GM12891 (cell line): Measurements from ENCODE around the gene PPP4R3A.
"Not testable (repeated sequence)": the region's sequence is repeated elsewhere in the genome, so short reads cannot be mapped to it uniquely, and the experiment has no call there.

ENCODE experiments used
- DNase-seq: peaks from one replicate; pipeline ENCODE4 v3.0.0; 2011; ENCODE audit warnings: low spot score; ENCODE audit not compliant: insufficient read length
- FAIRE-seq: peaks from 2 replicates; lab custom pipeline; 2011; peaks lifted over from hg19 to GRCh38; lab: Jason Lieb, UNC
- PAX5 ChIP-seq: IDR thresholded peaks from 2 replicates; pipeline ENCODE4 v1.6.1; 2011; ENCODE audit warnings: low read length, moderate library complexity, mild to moderate bottlenecking; ENCODE audit not compliant: insufficient read depth, severe bottlenecking
- POLR2A ChIP-seq: IDR thresholded peaks from 2 replicates; pipeline ENCODE4 v1.6.1; 2011; ENCODE audit warnings: low read depth, low read length, control low read depth
- POLR2AphosphoS5 ChIP-seq: IDR thresholded peaks from 2 replicates; pipeline ENCODE4 v1.6.1; 2011; ENCODE audit warnings: low read depth, low read length, control low read depth
- POU2F2 ChIP-seq: IDR thresholded peaks from 2 replicates; pipeline ENCODE4 v1.6.1; 2011; ENCODE audit warnings: low read depth, mild to moderate bottlenecking, control low read depth, low read length, moderate library complexity
- SPI1 ChIP-seq: IDR thresholded peaks from 2 replicates; pipeline ENCODE4 v1.6.1; 2011; ENCODE audit warnings: low read depth, low read length, control low read depth
- TAF1 ChIP-seq: IDR thresholded peaks from 2 replicates; pipeline ENCODE4 v1.6.1; 2011; ENCODE audit warnings: low read depth, low read length, control low read depth

Gene PPP4R3A

DNA sequence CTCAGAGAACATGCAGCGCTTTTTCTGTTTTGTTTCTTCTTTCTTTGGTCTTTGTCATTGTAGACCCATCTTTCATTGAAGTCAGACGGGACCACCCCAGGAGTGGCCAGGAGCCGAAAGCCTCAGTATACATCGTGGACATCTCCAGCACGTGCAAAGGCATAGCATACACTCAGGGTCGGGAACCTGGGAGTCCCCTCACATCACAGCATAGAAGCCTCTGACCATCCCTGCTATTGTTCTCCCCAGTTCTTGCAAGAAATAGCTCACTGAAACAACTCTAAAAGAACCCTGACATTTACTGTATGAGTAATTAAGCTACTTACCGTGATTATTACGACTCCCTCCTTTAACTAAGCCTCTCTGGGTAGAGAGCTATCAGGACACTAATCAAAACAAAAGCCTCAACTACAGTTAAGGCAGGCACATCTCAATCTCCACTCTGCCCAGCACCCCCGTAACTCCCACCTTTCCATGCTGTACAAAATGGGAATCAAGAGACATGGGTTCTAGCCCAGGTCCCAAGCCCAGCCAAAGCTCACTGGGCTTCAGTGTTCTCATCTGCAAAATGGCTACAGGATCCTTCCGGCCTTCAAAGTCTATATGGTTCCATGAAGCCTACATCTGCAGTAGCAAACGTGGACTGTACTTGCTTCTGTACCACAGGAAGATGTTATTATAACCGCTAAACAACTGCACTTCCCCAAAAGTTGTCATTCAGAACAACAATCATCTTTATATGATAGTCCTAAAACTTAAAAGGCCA lies 99.2 kb downstream of the PPP4R3A start:
- TF ChIP-seq POLR2A (no peak), POU2F2 (0 out of 2 replicates have a peak, but pooled peaks have one; percentile 29), POLR2AphosphoS5 (no peak), TAF1 (no peak), SPI1 (peak; percentile 87), PAX5 (no peak)
- no peak for DNase-seq
- FAIRE-seq = peak; percentile 33

DNA sequence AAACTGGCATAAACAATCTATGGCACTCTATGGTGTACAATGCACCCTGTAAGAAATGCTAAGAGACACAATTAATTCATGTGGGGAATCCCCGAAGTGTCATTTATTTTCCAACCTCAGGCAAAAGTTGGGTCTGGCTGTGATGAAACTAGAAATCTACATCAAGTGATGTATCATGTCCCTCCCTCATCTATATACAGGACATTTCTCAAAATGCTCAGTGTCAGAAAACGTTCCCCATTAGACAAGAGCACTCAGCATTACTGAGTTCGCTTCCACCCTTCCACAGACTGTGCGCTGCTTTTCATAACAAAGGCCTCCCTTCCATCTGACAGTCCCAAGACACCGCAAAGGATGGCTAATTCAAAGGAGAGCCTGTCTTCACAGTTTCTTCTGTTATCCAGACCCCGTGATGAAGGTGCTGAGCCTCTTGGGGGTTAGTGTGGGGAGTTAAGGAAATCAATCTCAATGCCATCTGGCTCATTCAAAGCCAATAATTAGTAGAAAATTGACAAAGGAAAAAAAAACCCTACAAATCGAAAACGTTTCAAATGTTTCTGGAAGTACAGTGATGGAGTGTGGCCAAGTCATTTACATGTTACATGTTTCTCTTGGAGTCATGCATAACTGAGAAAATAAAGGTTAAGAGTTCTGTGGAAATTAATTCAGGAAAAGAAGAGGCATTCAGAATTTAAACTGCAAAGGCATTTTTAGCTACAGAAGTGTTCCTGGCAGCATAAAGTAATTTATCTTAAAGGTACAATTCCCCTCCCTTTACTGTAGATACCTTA lies 100.0 kb downstream of the PPP4R3A start:
- FAIRE-seq (peak; percentile 72), DNase-seq (no peak)
- TF ChIP-seq POLR2A (peak; percentile 52), TAF1 (no peak)

DNA sequence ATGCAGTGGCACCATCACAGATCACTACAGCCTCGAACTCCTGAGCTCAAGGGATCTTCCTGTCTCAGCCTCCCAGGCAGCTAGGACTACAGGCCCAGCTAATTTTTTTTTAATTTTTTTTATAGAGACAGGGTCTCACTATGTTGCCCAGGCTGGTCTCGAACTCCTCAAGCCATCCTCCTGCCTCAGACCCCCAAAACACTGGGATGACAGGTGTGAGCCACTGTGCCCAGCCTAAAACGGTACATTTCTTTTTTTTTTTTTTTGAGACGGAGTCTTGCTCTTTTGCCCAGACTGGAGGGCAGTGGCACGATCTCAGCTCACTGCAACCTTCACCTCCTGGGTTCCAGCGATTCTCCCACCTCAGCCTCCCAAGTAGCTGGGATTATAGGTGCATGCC lies 100.9 kb downstream of the PPP4R3A start:
- FAIRE-seq, DNase-seq: not testable (repeated sequence)
